NCI-H2029 (cell line): ENCODE results near the gene CALCR.
"Not testable (repeated sequence)": the region's sequence is repeated elsewhere in the genome, so short reads cannot be mapped to it uniquely, and the experiment has no call there.

ENCODE experiments used
- DNase-seq: peaks from one replicate; lab custom pipeline; 2025; lab: John Stamatoyannopoulos, UW

Gene CALCR

DNA sequence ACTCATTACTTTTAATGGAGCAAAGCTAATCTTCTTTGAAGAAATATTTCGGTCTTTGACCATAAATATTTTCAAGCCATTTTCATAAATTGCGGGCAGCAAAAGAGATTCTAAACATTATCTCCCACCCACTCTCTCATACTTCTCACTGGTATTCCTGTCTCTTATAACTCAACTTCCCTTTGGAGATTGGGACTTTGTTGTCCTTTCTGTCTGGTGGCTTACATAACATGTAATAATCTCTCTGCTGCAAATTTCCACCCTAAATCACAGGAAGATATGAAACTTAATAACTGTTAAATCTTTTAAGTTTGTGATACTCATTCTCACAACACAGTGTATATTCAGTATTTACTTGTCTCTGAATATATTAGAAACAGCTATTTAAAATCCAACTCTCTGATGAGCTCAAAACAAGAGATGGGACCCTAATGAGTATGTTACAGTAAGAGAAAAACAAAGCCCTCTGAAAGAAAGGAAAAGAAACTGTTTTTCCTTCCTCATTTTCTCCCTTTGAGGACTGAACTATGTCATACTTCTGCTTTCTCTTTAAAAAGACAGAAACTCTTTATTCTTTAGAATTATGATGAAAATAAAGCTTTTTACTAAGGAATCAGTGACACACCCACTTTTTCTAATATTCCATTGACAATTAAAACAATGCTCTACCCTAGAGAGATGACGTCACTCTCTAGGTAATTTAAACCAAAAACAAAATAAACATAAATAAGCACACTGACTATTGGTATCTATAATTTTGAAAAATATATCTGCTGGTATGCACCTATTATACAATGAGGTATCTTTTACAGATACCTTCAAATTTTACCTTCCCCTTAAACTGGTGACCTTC, 14.7 kb downstream of the CALCR start:
- DNase-seq: no peak

DNA sequence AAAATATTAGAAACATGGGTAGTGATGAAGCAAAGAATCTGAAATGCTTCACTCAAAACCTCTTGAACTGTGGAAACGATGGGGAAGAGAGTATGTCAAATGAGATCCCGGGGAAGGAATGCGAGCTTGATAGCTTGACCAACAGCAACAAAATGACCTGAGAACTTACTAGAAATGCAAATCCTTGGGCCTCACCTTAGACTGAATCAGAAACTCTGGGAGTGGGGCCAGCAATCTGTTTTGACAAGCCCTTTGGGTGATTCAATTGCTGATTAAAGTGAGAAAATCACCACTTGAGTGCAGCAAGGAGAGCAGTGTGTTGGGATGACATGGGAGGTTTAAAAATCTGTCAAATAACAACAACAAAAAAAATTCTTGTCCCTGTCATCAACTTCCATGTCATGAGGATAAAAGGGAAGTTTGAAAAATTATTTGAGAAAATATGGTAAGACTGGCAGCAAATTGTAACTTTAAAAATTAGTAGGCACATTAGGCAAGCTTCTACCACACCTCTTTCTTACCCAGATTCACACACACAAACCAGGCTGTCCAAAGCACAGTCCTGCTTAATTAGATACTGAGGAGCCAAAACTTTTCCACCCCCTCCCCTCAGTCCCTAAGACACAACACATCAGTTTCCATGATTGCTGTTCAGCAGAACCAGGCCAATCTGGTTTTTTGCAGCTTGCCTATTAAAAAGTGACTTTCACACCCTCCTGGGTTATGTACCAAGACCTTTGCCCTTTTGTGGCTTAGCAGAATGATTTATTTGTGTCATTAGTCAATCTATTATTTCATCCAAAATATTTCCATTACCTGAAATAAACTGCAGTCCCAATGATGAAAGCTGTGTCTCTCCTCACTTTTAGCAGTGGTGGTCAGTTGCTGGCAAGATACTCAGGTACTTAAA, 15.6 kb downstream of the CALCR start:
- DNase-seq: no peak

DNA sequence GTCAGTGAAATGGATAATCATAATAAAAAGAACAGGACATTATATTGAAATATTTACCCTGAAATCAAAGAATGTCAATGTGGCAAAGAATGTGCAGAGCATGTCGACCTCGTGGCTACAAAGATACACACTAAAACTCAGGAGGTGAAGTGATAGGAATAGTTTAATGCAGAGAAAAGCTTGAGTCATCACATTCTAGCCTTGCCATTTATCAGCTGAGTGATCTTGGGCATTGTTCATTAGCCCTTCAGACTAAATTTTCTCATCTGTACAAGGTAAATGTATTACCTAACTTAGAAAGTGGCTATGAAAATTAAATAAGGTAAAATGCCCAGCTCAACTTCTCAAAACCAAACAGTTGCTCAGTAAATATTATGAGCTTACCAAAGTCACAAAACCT, 22.6 kb downstream of the CALCR start:
- no peak for DNase-seq

DNA sequence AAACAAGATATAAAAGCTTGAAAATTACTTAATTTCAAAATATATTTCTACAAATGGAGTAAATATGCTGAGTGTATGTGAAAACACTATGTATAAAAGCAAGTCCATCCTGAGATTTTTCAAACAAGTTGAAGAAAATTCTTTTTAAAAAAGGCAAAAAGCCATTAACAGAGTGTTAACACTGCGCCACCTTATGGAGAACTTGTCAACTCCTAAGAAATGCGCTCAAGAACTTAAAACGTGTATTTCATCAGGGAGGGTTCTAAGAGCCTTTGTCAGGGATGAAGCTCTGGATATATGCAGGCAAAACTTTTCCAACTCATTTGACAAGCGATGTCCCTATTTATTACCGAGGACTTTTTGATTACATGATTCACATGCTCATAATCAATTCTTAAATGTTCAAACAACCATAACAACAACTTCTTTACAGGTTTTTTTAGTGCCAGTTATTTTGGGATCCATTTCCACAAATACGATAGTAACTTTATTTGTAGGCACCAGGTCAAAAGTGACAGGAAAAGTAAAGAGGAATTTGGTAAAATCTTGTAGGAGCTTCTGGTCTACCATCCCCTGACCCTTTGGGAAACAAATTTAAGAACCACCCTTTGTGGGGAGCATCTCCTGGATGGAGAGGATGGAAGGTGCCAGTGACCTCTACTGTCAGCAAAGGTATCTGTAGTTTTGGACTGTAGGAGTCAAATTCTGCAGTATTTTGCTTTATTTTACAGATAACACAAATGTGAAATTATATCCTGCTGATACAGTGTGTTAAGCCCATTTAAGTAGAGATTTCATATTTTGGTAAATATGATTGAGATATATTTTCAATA, 23.2 kb downstream of the CALCR start:
- DNase-seq: no peak

DNA sequence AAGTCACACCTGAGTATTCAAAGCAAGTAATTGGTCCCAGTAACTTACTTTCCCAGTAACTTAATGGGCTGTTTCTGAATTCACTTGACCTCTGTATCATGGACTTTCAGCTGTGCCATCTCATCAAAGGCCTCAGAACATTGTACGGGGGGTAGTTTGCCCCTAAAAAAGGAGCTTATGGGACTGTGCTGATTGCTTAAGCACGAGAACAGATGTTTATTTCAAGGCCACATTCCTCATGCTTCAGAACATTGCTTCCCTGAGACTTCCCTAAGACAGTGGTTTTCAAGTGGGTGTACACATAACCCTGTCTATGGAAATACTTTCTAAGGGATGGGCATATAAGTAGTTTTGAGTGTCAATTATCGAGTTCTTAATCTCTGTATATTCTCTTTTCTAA, 26.8 kb downstream of the CALCR start:
- no peak for DNase-seq

DNA sequence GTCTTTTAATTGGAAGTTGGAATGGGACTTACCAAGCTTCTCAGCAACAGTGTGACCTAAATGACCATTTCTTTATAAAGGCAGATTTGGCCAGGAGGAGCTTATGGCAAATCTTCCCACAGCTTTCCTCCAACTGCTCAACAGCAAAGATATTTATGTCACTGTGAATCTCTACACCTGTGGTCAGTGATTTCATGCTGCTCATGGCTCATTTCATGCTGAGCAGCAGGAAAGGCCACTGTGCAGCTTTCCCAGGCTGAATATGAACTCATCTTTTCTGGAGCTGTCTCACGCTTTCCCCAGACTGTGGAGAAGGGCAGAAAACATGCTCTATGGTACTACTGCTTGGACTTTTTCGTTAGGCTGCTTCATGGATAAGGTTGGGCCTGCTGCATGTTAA, 29.8 kb downstream of the CALCR start:
- DNase-seq: no peak

DNA sequence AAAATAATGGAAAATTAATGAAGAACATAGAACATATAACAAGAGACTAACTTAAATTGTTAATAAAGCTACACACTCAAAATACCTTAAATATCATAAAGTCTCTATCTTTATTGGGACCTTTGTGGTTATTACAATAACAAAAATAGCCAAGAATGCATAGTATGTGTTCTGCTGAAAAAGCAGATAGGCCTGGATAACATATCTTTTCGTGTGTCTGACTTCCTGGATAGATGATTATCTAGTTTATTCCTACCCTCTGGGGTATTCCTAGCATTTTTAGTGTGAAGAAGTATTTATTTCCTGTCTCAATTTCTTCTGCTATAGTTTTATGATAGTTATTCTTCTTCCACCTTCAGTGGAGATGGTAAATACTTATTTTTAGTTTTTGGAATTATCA, 36.5 kb downstream of the CALCR start:
- DNase-seq: no peak

DNA sequence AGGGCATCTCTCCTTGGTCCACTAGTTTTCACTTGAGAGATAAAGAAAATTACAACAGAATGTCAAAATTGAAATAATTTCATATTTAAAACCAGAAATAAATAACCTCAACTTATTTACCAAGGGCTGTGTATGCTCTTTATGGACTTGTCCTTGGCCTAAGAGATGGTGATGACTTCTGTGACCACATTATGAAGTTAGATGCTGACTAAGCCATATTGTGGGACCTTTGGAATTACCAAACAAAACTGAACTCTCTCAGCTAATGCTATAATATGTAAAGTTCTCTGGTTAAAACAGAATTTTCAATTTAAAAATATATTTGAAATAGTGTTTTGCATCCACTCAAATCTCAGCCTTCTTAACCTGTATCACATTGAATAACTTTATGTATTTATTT, 38.9 kb downstream of the CALCR start:
- no peak for DNase-seq

DNA sequence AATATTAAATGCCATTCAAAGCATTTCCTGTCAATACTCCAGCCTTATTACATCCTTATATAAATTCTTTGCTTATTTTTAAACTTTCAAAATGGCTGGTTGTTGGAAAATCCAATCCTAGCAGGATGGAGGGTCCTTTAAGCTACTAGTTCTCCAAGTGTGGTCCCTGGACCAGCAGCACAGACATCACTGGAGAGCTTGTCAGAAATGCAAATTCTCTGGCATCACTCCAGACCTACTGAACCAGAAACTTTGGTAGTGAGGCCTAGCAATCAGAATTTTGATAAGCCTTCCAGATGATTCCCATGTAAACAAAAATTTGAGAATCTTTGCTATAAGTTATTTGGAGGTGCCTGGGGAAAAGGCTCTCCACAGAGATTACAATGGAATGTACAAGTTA, 43.8 kb downstream of the CALCR start:
- no peak for DNase-seq

DNA sequence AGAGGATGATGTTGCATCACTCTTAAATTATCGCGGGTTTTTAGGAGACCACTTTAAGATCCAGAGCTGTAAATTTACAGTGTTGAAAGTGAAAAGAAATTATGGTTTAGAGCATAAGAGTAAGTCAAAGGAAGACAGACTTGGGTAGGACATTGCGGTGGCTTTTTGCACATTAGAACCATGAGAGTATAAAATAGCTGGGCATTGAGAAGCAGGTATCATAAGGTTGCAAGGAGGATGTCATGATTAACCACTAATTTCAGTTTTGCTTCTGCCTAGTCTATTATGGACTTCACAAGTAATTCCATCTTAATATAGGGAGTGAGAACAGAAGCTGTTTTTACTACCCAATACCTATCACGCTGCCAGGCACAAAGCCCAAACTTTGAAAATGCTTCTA, 57.7 kb downstream of the CALCR start:
- DNase-seq: no peak

DNA sequence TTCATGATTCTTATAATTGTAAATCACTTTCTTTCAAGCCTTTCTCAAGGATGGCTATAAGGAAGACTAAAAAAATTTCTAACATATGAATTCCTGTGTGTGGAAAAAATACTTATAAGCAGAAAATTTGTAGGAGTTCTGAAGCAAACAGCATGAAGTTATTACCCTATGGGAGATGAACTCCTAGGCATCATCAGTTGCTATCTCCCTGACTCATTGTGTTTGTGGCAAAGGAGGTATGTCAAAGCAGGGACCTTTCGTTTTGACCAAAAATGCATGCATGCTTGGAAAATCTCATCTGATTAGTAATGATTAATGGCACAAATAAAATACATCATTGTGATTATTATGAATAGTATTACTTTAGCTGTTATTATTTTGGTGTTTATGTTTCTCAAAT, 59.4 kb downstream of the CALCR start:
- DNase-seq: no peak

DNA sequence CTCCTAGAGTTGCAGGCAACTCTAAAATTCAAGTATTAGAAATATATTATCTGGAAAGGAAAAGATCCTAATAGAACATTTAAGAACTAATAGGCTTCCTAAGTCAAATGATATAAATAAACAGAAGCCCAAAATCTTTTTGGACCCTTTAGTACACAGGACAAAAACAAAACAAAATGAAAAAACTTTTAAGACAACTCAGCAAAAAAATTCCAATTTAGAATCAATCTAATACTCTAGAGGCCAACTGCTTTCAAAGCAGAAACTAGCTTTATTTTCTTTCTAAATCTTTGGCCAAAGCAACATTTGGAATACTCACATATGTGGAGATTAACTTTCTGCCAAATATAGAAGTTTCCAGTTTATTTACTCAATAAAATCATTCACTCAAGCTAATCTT, 65.2 kb downstream of the CALCR start:
- no peak for DNase-seq

DNA sequence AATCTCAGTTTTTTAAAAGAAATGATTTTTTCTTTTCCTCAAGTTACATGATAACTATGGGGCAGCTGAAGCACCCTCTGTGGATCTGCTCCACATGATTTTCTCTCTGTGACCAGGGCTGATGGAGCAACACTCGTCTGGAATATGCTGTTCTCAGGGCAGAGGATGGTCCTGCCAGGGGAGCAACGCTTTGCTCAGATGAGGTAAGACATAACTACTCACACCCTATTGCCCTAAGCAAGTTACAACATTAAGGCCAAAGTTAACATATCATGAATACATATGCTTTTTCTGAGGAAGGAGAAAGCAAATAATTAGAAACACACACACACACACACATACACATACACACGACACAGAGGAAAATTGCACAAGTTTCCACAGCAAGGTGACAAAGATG, 71.4 kb downstream of the CALCR start:
- DNase-seq: no peak

DNA sequence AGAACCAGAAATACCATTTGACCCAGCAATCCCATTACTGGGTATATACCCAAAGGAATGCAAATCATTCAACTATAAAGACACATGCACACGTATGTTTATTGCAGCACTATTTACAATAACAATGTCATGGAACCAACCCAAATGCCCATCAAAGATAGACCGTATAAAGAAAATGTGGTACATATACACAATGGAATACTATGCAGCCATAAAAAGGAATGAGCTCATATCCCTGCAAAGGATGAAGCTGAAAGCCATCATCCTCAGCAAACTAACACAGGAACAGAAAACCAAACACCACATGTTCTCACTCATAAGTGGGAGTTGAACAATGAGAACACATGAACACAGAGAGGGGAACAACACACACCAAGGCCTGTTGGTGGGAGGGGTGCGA, 82.7 kb downstream of the CALCR start:
- not testable (repeated sequence) for DNase-seq

DNA sequence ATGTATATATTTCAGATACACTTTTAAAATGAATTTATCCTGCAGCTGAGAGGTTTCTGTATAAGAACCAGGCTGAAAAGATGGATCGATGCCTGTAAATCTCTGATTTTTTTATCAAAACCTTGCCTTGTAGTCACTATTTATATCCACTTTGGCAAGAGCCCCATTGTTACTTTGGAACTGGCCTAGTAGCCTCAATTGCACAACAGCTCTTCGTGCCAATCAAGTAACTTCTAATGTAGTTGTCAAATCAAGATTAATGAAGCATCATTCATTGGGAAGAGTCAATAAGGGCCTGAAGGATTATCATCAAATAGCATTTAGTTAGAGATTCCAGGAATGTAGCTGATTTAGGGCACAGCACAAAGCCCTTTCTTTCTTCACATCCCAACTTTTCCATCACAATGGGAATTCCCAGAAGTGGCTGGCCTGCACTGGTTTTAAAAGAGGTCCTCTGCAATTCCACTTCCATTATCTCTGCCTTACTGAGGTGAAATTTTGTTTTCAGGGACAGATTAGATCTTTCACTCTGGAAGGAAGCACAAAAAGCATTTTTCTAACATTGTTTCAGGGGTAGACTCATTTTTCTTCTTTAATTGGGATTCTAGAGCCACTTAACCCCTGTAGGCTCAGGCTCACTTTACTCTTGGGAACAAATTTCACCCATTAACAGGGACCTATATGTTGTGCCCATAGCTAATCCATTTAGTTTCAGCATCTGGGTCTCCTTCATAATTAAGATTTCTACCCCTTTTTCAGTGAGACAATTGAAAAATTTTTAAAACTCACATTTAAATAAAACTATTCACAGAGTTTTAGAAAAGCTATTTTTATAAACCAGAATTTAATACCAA, 97.8 kb downstream of the CALCR start:
- no peak for DNase-seq

DNA sequence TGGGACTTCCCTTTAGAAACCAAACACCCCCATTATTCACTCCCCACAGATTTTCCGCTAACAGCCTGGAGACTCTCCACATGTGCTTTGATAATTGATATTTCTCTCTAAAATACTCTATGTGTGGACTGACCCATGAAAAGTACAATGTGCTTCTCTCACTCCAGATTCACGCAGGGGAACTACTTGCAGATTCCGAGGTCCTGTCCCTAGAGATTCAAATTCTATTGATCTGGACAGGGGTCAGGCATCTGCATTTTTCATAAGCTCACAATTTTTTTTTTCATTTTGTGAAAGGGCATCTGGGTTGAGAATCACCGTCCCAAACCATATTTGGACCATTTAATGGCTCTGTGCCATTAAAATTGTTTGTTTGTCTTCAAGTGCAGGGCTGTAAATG, 98.7 kb downstream of the CALCR start:
- DNase-seq: no peak

DNA sequence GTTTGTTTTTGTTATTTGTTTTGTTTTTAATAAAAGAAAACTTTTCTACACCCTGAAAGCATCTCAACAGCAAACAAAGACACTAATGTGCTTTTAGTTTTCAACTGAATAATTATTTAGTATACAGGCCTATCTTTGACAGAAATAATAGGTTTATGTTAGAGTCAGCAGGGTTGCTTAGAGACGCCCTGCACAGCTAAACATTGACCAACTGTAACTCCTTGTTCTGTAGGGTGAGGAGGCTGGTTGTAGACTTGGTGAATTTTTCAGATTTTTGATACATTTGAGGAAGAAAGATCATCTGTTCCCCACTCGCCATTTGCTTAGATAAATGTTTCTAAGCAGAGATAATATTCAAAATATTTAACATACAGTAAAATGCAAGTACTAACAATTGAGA, 103.1 kb downstream of the CALCR start:
- no peak for DNase-seq

DNA sequence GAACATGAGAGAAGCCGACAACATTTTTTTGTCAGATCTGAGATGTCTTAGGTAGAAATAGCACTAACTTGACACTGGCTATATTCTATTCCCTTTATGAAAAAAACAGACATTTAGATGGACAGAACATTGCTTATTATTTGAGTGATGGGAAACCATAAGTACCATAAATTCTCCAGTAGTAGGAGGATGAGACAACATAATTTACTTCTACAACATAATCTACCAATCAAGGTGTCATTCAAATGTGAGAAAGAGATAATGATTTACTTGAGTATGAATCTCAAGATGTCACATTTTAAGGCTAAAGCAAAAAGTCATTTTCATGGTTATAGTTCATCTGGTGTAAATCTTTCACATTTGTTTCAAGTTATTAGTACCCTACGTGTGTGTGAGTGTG, 110.8 kb downstream of the CALCR start:
- DNase-seq: no peak

DNA sequence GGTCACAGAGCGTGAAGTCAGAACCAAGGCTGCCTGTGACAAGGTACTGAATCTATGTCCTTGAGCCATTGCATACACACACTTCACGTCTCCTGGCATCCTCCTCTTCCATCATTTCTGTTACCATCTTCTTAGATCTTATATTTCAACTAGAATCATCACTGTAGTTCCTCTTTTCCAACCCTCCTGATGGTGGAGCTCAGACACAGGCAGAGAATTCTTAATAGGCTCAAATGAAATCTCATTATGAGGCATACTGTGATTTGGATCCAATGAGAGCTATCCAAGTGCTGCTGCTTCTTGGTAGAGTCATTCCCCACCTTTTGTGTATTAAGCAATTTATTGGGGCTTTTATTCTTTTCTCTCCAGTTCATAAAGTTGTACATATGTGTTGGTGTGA, 113.2 kb downstream of the CALCR start:
- DNase-seq: peak; percentile 3

DNA sequence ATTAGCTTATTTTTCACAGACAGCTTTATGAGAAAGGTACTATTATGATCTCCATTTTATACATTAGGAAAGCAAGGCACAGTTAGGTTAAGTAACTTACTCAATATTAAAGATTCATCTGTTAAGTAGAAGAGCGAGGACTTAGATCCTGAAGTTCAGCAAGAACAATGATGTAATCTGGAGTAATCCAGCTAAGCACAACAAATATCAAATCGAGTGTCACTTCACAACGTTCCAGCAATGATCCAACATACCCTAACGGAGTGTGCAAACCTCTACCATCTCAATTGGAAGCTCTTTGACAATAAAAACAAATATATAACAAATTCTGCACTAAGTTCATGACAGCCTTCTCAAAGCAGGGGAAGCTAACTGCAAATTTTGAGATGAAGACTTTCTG, 121.3 kb downstream of the CALCR start:
- no peak for DNase-seq

DNA sequence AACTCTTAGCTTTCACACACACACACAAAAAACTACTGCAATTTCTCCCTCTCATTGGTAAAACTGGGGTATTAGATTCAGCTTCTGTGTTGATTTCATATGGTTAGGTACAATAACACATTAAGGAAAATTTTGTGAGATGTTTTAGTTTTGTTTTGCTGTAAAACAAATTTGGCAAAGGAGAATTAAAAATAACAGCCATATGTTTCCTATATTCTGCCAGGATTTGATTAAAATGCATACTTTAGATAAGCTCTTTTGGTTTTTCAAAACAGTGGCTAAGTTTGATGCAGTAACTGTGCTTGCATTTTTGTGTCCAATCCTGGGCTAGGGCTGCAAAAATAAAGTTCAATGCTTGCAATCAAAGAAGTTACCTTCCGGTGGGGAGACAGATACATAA, 126.3 kb downstream of the CALCR start:
- no peak for DNase-seq
